Thoracic aorta (tissue), 2 donors: ENCODE measurements around the gene OR2T35. TPM values are rescaled to one million over a fixed set of nuclear protein-coding genes. Genes with fewer than 3 reads are reported as not detected.

Experiments used
- ATAC-seq: fragments of 150-250 bp; one replicate; pipeline ENCODE4 v1.8.0; 2017; ENCODE audit warnings: low read depth; ENCODE audit not compliant: insufficient number of reproducible peaks, low FRiP score
- DNase-seq: peaks from one replicate; pipeline ENCODE4 v3.0.0-alpha.2; 2020; ENCODE audit warnings: low spot score
- H3K27ac ChIP-seq, 2 donors: fragments of 200-600 bp; sonication (generic); 1 replicate in 1 of 2; 2 replicates in 1 of 2; pipeline ENCODE4 v1.5.1; 2016; ENCODE audit warnings: mild to moderate bottlenecking in 2 of 2, moderate library complexity in 2 of 2
- H3K27me3 ChIP-seq: fragments of 200-600 bp; sonication (generic); replicated peaks from 2 replicates; pipeline ENCODE4 v1.6.0; 2016; ENCODE audit warnings: mild to moderate bottlenecking; ENCODE audit not compliant: insufficient read depth
- H3K36me3 ChIP-seq: fragments of 200-600 bp; sonication (generic); one replicate; pipeline ENCODE4 v1.5.1; 2016
- H3K4me1 ChIP-seq, 2 donors: fragments of 200-600 bp; sonication (generic); 1 replicate in 1 of 2; 2 replicates in 1 of 2; pipeline versions ENCODE4 v1.5.1 to v1.6.0; 2016; ENCODE audit warnings: low read depth in 2 of 2, mild to moderate bottlenecking in 1 of 2; ENCODE audit not compliant: control insufficient read depth in 1 of 2
- H3K4me3 ChIP-seq: fragments of 200-600 bp; sonication (generic); 2 replicates; pipeline ENCODE4 v1.5.1; 2016; ENCODE audit warnings: mild to moderate bottlenecking
- H3K9me3 ChIP-seq: fragments of 200-600 bp; sonication (generic); 2 replicates; pipeline ENCODE4 v1.5.1; 2016
- CTCF ChIP-seq: fragments of 200-600 bp; sonication (generic); IDR thresholded peaks from one replicate; pipeline ENCODE4 v1.5.1; 2019; ENCODE audit warnings: antibody characterized with exemption
- total RNA-seq, 2 donors: library from RNA; depleted of rRNA; stranded (reverse); fragments of >200 nt; gene quantifications; one replicate each; pipeline versions ENCODE4 v1.1.0 to v1.2.3, GENCODE V29; 2016

OR2T35 gene
- total RNA-seq, 2 donors from 2014 or later, result not detected

DNA sequence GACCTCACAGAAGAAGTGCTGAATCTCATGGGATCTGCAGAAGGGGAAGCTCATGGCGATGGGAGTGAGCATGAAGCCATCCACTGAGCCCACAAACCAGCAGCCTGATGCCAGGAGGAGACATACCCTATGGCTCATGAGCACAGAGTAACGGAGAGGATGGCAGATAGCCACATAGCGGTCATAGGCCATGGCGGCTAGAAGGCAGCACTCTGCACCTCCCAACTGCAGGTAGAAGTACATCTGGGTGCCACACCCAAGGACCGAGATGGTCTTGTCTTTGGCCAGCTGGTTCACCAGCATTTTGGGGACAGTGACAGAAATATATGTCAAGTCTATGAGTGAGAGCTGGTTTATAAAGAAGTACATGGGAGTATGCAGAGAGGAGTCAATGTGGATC lies 51.9 kb downstream of the OR2T35 start:
- Histone ChIP-seq H3K27ac (no peak overlapping the region), H3K4me1 (no peaks in the 10 kb centered on the region), H3K9me3 (no peaks in the 10 kb centered on the region), H3K4me3 (no peak overlapping the region), H3K36me3 (no peaks in the 10 kb centered on the region), H3K27me3 (no peaks in the 10 kb centered on the region)
- ATAC-seq (no peak), DNase-seq (no peak)
- TF ChIP-seq CTCF, result no peak

GRCh38 chr1:248592655-248593054 lies 52.4 kb downstream of the OR2T35 start:
- no peak for ATAC-seq
- Histone ChIP-seq H3K36me3 (no peaks in the 10 kb centered on the region), H3K9me3 (no peaks in the 10 kb centered on the region), H3K27ac (no peak overlapping the region), H3K4me3 (no peak overlapping the region), H3K4me1 (no peaks in the 10 kb centered on the region), H3K27me3 (no peaks in the 10 kb centered on the region)
- no peak for TF ChIP-seq CTCF
- no peak for DNase-seq

GRCh38 chr1:248590055-248590454 lies 55.0 kb downstream of the OR2T35 start:
- no peaks in the 10 kb centered on the region for H3K4me1 ChIP-seq
- no peaks in the 10 kb centered on the region for H3K36me3 ChIP-seq
- TF ChIP-seq CTCF, result no peak
- ATAC-seq (no peak), DNase-seq (no peak)
- no peaks in the 10 kb centered on the region for H3K9me3 ChIP-seq
- H3K27me3 ChIP-seq, result no peaks in the 10 kb centered on the region
- no peak overlapping the region for H3K4me3 ChIP-seq
- H3K27ac ChIP-seq, result no peak overlapping the region

DNA sequence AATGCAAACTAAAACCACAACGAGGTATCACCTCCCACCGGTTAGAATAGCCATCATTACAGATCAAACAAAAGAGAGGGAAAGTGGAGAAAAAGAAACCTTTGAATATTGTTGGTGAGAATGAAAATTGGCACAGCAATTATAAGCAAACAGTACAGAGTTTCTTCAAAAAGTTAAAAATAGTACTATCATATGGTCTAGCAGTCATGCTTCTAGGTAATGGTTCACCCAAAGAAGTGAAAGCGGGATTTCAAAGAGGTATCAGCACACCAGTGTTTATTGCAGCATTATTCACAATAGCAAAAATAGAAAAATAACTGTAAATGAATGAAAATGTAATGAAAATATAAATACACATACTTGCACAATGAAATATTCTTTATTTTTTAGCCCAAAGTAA lies 55.7 kb downstream of the OR2T35 start:
- no peaks in the 10 kb centered on the region for H3K4me1 ChIP-seq
- no peak for TF ChIP-seq CTCF
- no peak overlapping the region for H3K4me3 ChIP-seq
- H3K27ac ChIP-seq, result no peak overlapping the region
- H3K27me3 ChIP-seq, result no peaks in the 10 kb centered on the region
- DNase-seq (no peak), ATAC-seq (no peak)
- H3K9me3 ChIP-seq, result no peaks in the 10 kb centered on the region
- H3K36me3 ChIP-seq, result no peaks in the 10 kb centered on the region

Other genes starting within 250 kb of the OR2T35 start
- not detected for gene OR2T1, start 242.2 kb downstream of the OR2T35 start, total RNA-seq
- gene OR2T2, start 199.6 kb downstream of the OR2T35 start, total RNA-seq, result not detected
- not detected for gene OR2T3, start 171.9 kb downstream of the OR2T35 start, total RNA-seq
- gene OR2T5, start 156.7 kb downstream of the OR2T35 start, total RNA-seq, result not detected
- gene OR2G6, start 137.2 kb downstream of the OR2T35 start, total RNA-seq, result not detected
- not detected for gene OR2T29, start 82.5 kb downstream of the OR2T35 start, total RNA-seq
- gene OR2T34, start 70.5 kb downstream of the OR2T35 start, total RNA-seq, result not detected
- not detected for gene OR2T10, start 47.6 kb downstream of the OR2T35 start, total RNA-seq
- gene OR2T11, start 10.2 kb downstream of the OR2T35 start, total RNA-seq, result not detected
- gene OR2T27, start 10.2 kb upstream of the OR2T35 start, total RNA-seq, result not detected
- not detected for gene OR14I1, start 57.5 kb upstream of the OR2T35 start, total RNA-seq
- gene LYPD8, start 110.5 kb upstream of the OR2T35 start, total RNA-seq, result not detected
- gene SH3BP5L, start 180.6 kb upstream of the OR2T35 start, total RNA-seq, result 10 to 100 TPM; 22.6 to 27.4 TPM
- 10 to 100 TPM; 33.8 to 34.2 TPM for gene ZNF672, start 192.9 kb upstream of the OR2T35 start, total RNA-seq
- 10 to 100 TPM; 21.1 to 35.3 TPM for gene ZNF692, start 213.8 kb upstream of the OR2T35 start, total RNA-seq